PC-3 (cell line): ENCODE measurements around the gene CA5A. TPM values are rescaled to one million over a fixed set of nuclear protein-coding genes. Genes with fewer than 3 reads are reported as not detected.
"Not testable (repeated sequence)": the region's sequence is repeated elsewhere in the genome, so short reads cannot be mapped to it uniquely, and the experiment has no call there.

Experiments used
- ATAC-seq: fragments of 200-7000 bp; cut with Tn5 transposase; 2 replicates; pipeline ENCODE4 v1.9.1; 2020; ENCODE audit warnings: mild to moderate bottlenecking, moderate library complexity
- BruUV-seq: library from RNA; stranded (reverse); fragments of 400-500 nt; replicated peaks from 2 replicates; lab custom pipeline; 2021; lab: Mats Ljungman, UMichigan
- CTCF ChIA-PET: fragments of 300-600 bp; sonication (Branson Sonifier 250); formaldehyde crosslinking; loops from one replicate; lab custom pipeline; 2022; ENCODE audit warnings: antibody characterized with exemption; lab: Charles Lee
- POLR2A ChIA-PET: fragments of 300-600 bp; sonication (Branson Sonifier 250); formaldehyde crosslinking; loops from one replicate; lab custom pipeline; 2022; ENCODE audit warnings: antibody characterized with exemption; ENCODE audit not compliant: unreplicated experiment; lab: Charles Lee
- DNase-seq: peaks from one replicate; pipeline ENCODE4 v3.0.0-alpha.2; 2015
- H2AFZ ChIP-seq: fragments of 300-600 bp; sonication (generic); 2 replicates; pipeline ENCODE4 v1.6.0; 2016; ENCODE audit warnings: antibody characterized with exemption, low read length
- H3F3A ChIP-seq: fragments of 300-600 bp; sonication (generic); one replicate; pipeline ENCODE4 v1.6.0; 2017; ENCODE audit warnings: antibody characterized with exemption, low read length, control low read depth, mild to moderate bottlenecking; ENCODE audit not compliant: unreplicated experiment
- H3K27ac ChIP-seq: fragments of 300-600 bp; sonication (generic); 2 replicates; pipeline ENCODE4 v1.5.1; 2016; ENCODE audit warnings: mild to moderate bottlenecking, low read length
- H3K27me3 ChIP-seq: fragments of 300-600 bp; sonication (generic); 2 replicates; pipeline ENCODE4 v1.6.1; 2016; ENCODE audit warnings: low read length, mixed read lengths
- H3K36me3 ChIP-seq: fragments of 300-600 bp; sonication (generic); 2 replicates; pipeline ENCODE4 v1.6.1; 2016; ENCODE audit warnings: low read depth, mixed run types, low read length, mixed read lengths
- H3K4me1 ChIP-seq: fragments of 300-600 bp; sonication (generic); 2 replicates; pipeline ENCODE4 v1.5.1; 2016; ENCODE audit warnings: low read length; ENCODE audit not compliant: insufficient read depth
- H3K4me2 ChIP-seq: fragments of 300-600 bp; sonication (generic); 2 replicates; pipeline ENCODE4 v1.6.0; 2016; ENCODE audit warnings: low read length
- H3K4me3 ChIP-seq: fragments of 300-600 bp; sonication (generic); 2 replicates; pipeline ENCODE4 v1.5.1; 2016; ENCODE audit warnings: mild to moderate bottlenecking, low read length, mixed read lengths
- H3K79me2 ChIP-seq: fragments of 300-600 bp; sonication (generic); 2 replicates; pipeline ENCODE4 v1.6.1; 2017; ENCODE audit warnings: low read length, mixed read lengths
- H3K9ac ChIP-seq: fragments of 300-600 bp; sonication (generic); 2 replicates; pipeline ENCODE4 v1.6.0; 2016; ENCODE audit warnings: mild to moderate bottlenecking, low read length
- H3K9me2 ChIP-seq: fragments of 300-600 bp; sonication (generic); replicated peaks from 2 replicates; pipeline ENCODE4 v1.6.1; 2016; ENCODE audit warnings: mixed run types, low read length, mixed read lengths
- H3K9me3 ChIP-seq: fragments of 300-600 bp; sonication (generic); 2 replicates; pipeline ENCODE4 v1.6.1; 2016; ENCODE audit warnings: low read length, mixed read lengths
- H4K20me1 ChIP-seq: fragments of 300-600 bp; sonication (generic); 2 replicates; pipeline ENCODE4 v1.6.1; 2016; ENCODE audit warnings: low read length, mixed read lengths
- CTCF ChIP-seq: fragments of 300-600 bp; sonication (generic); conservative IDR thresholded peaks from 2 replicates; pipeline ENCODE4 v1.5.1; 2017; ENCODE audit warnings: antibody characterized with exemption, low read depth, mild to moderate bottlenecking, low read length
- EZH2 ChIP-seq: fragments of 300-600 bp; sonication (generic); IDR thresholded peaks from one replicate; pipeline ENCODE4 v1.6.1; 2017; ENCODE audit warnings: antibody characterized with exemption, mild to moderate bottlenecking, low read length; ENCODE audit not compliant: unreplicated experiment
- EZH2phosphoT487 ChIP-seq: fragments of 300-600 bp; sonication (generic); IDR thresholded peaks from 2 replicates; pipeline ENCODE4 v1.6.1; 2018; ENCODE audit warnings: mild to moderate bottlenecking, antibody characterized with exemption, low read length, borderline replicate concordance
- intact Hi-C: fragments of 100-400 bp; cut with micrococcal nuclease; formaldehyde crosslinking; loops from 2 replicates; pipeline ENCODE4 v1.9.0; 2023
- total RNA-seq: library from RNA; depleted of rRNA; stranded (reverse); fragments of >200 nt; gene quantifications from 2 replicates; pipeline ENCODE4 v1.2.3, GENCODE V29; 2014

Gene CA5A
- total RNA-seq, 1 experiment from 2014 or later: not detected

GRCh38 chr16:87983072-87983736 is 46.9 kb upstream of the CA5A start:
- BruUV-seq, DNase-seq, H3F3A ChIP-seq, CTCF ChIA-PET, POLR2A ChIA-PET, H2AFZ ChIP-seq, H3K9me3 ChIP-seq, H3K9ac ChIP-seq, H3K27me3 ChIP-seq, H3K9me2 ChIP-seq, H4K20me1 ChIP-seq, H3K79me2 ChIP-seq, H3K4me1 ChIP-seq, H3K4me3 ChIP-seq, H3K4me2 ChIP-seq, H3K36me3 ChIP-seq, intact Hi-C loops: not testable (repeated sequence)
- peak; percentile 55 for TF ChIP-seq CTCF
- 0 out of 2 replicates have a peak overlapping the region, but pooled peaks have one; percentile 13 for H3K27ac ChIP-seq
- ATAC-seq: peak; percentile 82

- Histone ChIP-seq H3K79me2 (no peaks in the 10 kb centered on the region), H4K20me1 (no peaks in the 10 kb centered on the region), H2AFZ (no peak overlapping the region), H3K4me3 (no peak overlapping the region), H3K9me2 (no peaks in the 10 kb centered on the region), H3F3A (no peaks in the 10 kb centered on the region), H3K4me1 (no peaks in the 10 kb centered on the region), H3K4me2 (no peak overlapping the region), H3K9ac (no peak overlapping the region), H3K27me3 (no peaks in the 10 kb centered on the region), H3K27ac (no peak overlapping the region), H3K9me3 (no peaks in the 10 kb centered on the region), H3K36me3 (no peaks in the 10 kb centered on the region)
- intact Hi-C loops: no loop called here
- ChIA-PET POLR2A (no interaction called here), CTCF (no interaction called here)
- no peak for DNase-seq
- no peak for ATAC-seq
- TF ChIP-seq EZH2phosphoT487: no peak
- no peak for TF ChIP-seq CTCF
- TF ChIP-seq EZH2: no peak
- no TSS peak for BruUV-seq
These were observed 46.3 kb upstream of the CA5A start for GRCh38 chr16:87982581-87983041.

- intact Hi-C loops, ATAC-seq, H3K79me2 ChIP-seq, H3K27me3 ChIP-seq, POLR2A ChIA-PET, H3K9ac ChIP-seq, H3K36me3 ChIP-seq, H2AFZ ChIP-seq, H3K27ac ChIP-seq, H3K9me2 ChIP-seq, DNase-seq, H3K9me3 ChIP-seq, H3K4me1 ChIP-seq, H4K20me1 ChIP-seq, CTCF ChIA-PET, BruUV-seq, H3F3A ChIP-seq, H3K4me3 ChIP-seq, H3K4me2 ChIP-seq: not testable (repeated sequence)
These were observed 45.0 kb upstream of the CA5A start for GRCh38 chr16:87981376-87981775.

- H3K9me2 ChIP-seq, intact Hi-C loops, CTCF ChIA-PET, H3K9me3 ChIP-seq, POLR2A ChIA-PET, H3K4me3 ChIP-seq, H4K20me1 ChIP-seq, H3K4me1 ChIP-seq, H2AFZ ChIP-seq, H3K9ac ChIP-seq, H3F3A ChIP-seq, H3K27ac ChIP-seq, H3K4me2 ChIP-seq, DNase-seq, H3K27me3 ChIP-seq, ATAC-seq, H3K79me2 ChIP-seq, BruUV-seq, H3K36me3 ChIP-seq: not testable (repeated sequence)
These were observed 43.7 kb upstream of the CA5A start for GRCh38 chr16:87979911-87980630.
